Parathyroid adenoma (tissue), 2 donors: Measurements from ENCODE around the gene HOXB3.

ENCODE experiments used
- H2AFZ ChIP-seq: fragments of 300-600 bp; sonication (generic); one replicate; pipeline ENCODE4 v1.7.0; 2017; ENCODE audit warnings: antibody characterized with exemption, mild to moderate bottlenecking
- H3K27ac ChIP-seq: fragments of 300-600 bp; sonication (generic); one replicate; pipeline ENCODE4 v1.7.0; 2017
- H3K27me3 ChIP-seq: fragments of 300-600 bp; sonication (generic); one replicate; pipeline ENCODE4 v1.7.0; 2017; ENCODE audit warnings: low read length; ENCODE audit not compliant: control insufficient read depth, insufficient read depth
- H3K36me3 ChIP-seq: fragments of 300-600 bp; sonication (generic); one replicate; pipeline ENCODE4 v1.7.0; 2017; ENCODE audit warnings: low read length; ENCODE audit not compliant: control insufficient read depth, insufficient read depth
- H3K4me1 ChIP-seq: fragments of 300-600 bp; sonication (generic); one replicate; pipeline ENCODE4 v1.7.0; 2017; ENCODE audit warnings: control low read depth
- H3K4me2 ChIP-seq: fragments of 300-600 bp; sonication (generic); one replicate; pipeline ENCODE4 v1.7.0; 2017; ENCODE audit warnings: low read length
- H3K4me3 ChIP-seq: fragments of 300-600 bp; sonication (generic); one replicate; pipeline ENCODE4 v1.7.0; 2017; ENCODE audit warnings: low read depth, low read length
- H3K79me2 ChIP-seq: fragments of 300-600 bp; sonication (generic); one replicate; pipeline ENCODE4 v1.7.0; 2017; ENCODE audit warnings: control low read depth
- H3K9ac ChIP-seq: fragments of 300-600 bp; sonication (generic); one replicate; pipeline ENCODE4 v1.7.0; 2017; ENCODE audit warnings: mild to moderate bottlenecking
- H3K9me3 ChIP-seq: fragments of 300-600 bp; sonication (generic); one replicate; pipeline ENCODE4 v1.7.0; 2017; ENCODE audit warnings: low read length; ENCODE audit not compliant: control insufficient read depth
- CTCF ChIP-seq: fragments of 300-600 bp; sonication (generic); IDR thresholded peaks from one replicate; pipeline ENCODE4 v1.7.0; 2017; ENCODE audit warnings: antibody characterized with exemption, mild to moderate bottlenecking
- donor health status: primary hyperparathyroidism.

The HOXB3 gene

GRCh38 chr17:48566717-48567116 lies 23.3 kb downstream of the HOXB3 start:
- no peak overlapping the region for H3K27ac ChIP-seq

GRCh38 chr17:48565925-48566710 lies 23.9 kb downstream of the HOXB3 start:
- Histone ChIP-seq H3K9me3 (no peaks in the 10 kb centered on the region), H3K27ac (no peak overlapping the region), H3K4me2 (no peak overlapping the region), H3K27me3 (no peaks in the 10 kb centered on the region), H2AFZ (no peak overlapping the region), H3K36me3 (no peaks in the 10 kb centered on the region), H3K9ac (no peak overlapping the region), H3K79me2 (no peaks in the 10 kb centered on the region), H3K4me3 (no peak overlapping the region), H3K4me1 (no peaks in the 10 kb centered on the region)
- no peak for TF ChIP-seq CTCF

More at GRCh38 chr17:48566717-48567116, 23.3 kb downstream of the HOXB3 start:
- H3K4me2 ChIP-seq, result no peak overlapping the region
- no peaks in the 10 kb centered on the region for H3K79me2 ChIP-seq
- TF ChIP-seq CTCF, result no peak
- no peak overlapping the region for H3K9ac ChIP-seq
- H3K36me3 ChIP-seq, result no peaks in the 10 kb centered on the region
- no peaks in the 10 kb centered on the region for H3K9me3 ChIP-seq
- H3K27me3 ChIP-seq, result no peaks in the 10 kb centered on the region
- no peak overlapping the region for H2AFZ ChIP-seq
- no peak overlapping the region for H3K4me3 ChIP-seq
- H3K4me1 ChIP-seq, result no peaks in the 10 kb centered on the region

- no peak overlapping the region for H2AFZ ChIP-seq
- no peak overlapping the region for H3K4me2 ChIP-seq
- no peaks in the 10 kb centered on the region for H3K4me1 ChIP-seq
- no peak overlapping the region for H3K9ac ChIP-seq
- H3K27me3 ChIP-seq, result no peaks in the 10 kb centered on the region
- H3K36me3 ChIP-seq, result no peaks in the 10 kb centered on the region
- no peak overlapping the region for H3K27ac ChIP-seq
- TF ChIP-seq CTCF, result no peak
- no peaks in the 10 kb centered on the region for H3K9me3 ChIP-seq
- no peak overlapping the region for H3K4me3 ChIP-seq
- H3K79me2 ChIP-seq, result no peaks in the 10 kb centered on the region
Measured at GRCh38 chr17:48565022-48565554, 25.0 kb downstream of the HOXB3 start.

GRCh38 chr17:48564188-48565021 lies 25.6 kb downstream of the HOXB3 start:
- Histone ChIP-seq H3K27me3 (no peaks in the 10 kb centered on the region), H3K27ac (peak overlapping the region; percentile 15), H3K9ac (no peak overlapping the region), H3K4me2 (peak overlapping the region; percentile 33), H3K79me2 (no peaks in the 10 kb centered on the region), H3K9me3 (no peaks in the 10 kb centered on the region), H2AFZ (peak overlapping the region; percentile 17), H3K36me3 (no peaks in the 10 kb centered on the region), H3K4me3 (peak overlapping the region; percentile 35), H3K4me1 (no peaks in the 10 kb centered on the region)
- no peak for TF ChIP-seq CTCF
